Neural cell (in vitro differentiated cells): ENCODE measurements around the gene CNTN6.

ENCODE experiments used
- CTCF ChIP-seq: fragments of 450-650 bp; IDR thresholded peaks from 2 replicates; pipeline ENCODE4 v1.5.1; 2014; ENCODE audit warnings: antibody characterized with exemption, mild to moderate bottlenecking, moderate library complexity; ENCODE audit not compliant: poor library complexity, severe bottlenecking
- EP300 ChIP-seq: fragments of 450-650 bp; conservative IDR thresholded peaks from 2 replicates; pipeline ENCODE4 v1.6.1; 2014; ENCODE audit warnings: antibody characterized with exemption, mild to moderate bottlenecking, moderate library complexity; ENCODE audit not compliant: poor library complexity, severe bottlenecking
- EZH2 ChIP-seq: fragments of 200-600, 300-800 bp; shearing (Covaris generic), sonication (generic); IDR thresholded peaks from 2 replicates; pipeline ENCODE4 v1.6.1; 2014; ENCODE audit warnings: antibody characterized with exemption, low read length, borderline replicate concordance, mild to moderate bottlenecking; ENCODE audit not compliant: insufficient read depth, poor library complexity, severe bottlenecking
- POLR2AphosphoS5 ChIP-seq: IDR thresholded peaks from 2 replicates; pipeline ENCODE4 v1.6.1; 2012
- RAD21 ChIP-seq: fragments of 450-650 bp; conservative IDR thresholded peaks from 2 replicates; pipeline ENCODE4 v1.6.1; 2014; ENCODE audit warnings: antibody characterized with exemption, mild to moderate bottlenecking, moderate library complexity
- REST ChIP-seq: IDR thresholded peaks from 2 replicates; pipeline ENCODE4 v1.6.1; 2012; ENCODE audit warnings: borderline replicate concordance
- SMC3 ChIP-seq: fragments of 450-650 bp; conservative IDR thresholded peaks from 2 replicates; pipeline ENCODE4 v1.6.1; 2014; ENCODE audit warnings: antibody characterized with exemption, mild to moderate bottlenecking, moderate library complexity; ENCODE audit not compliant: poor library complexity
- TAF1 ChIP-seq: IDR thresholded peaks from 2 replicates; pipeline ENCODE4 v1.6.1; 2012; ENCODE audit warnings: low read depth

GRCh38 chr3:1251282-1252060, 158.6 kb downstream of the CNTN6 start:
- TF ChIP-seq EP300, result no peak
- no peak for TF ChIP-seq CTCF
- TF ChIP-seq SMC3, result no peak
- TF ChIP-seq POLR2AphosphoS5, result no peak
- no peak for TF ChIP-seq EZH2
- TF ChIP-seq REST, result no peak
- no peak for TF ChIP-seq TAF1
- no peak for TF ChIP-seq RAD21
